K562 (cell line): ENCODE results near the gene CHMP4B. TPM values are rescaled to one million over a fixed set of nuclear protein-coding genes. Genes with fewer than 3 reads are reported as not detected.

Experiments used
- ATAC-seq: fragments of 200-7000 bp; cut with Tn5 transposase; 3 replicates; pipeline ENCODE4 v1.9.1; 2020; ENCODE audit warnings: moderate library complexity
- BruUV-seq: library from RNA; stranded (reverse); fragments of 400-500 nt; replicated peaks from 2 replicates; lab custom pipeline; 2021; lab: Mats Ljungman, UMichigan
- CTCF ChIA-PET: fragments of 300-600 bp; formaldehyde crosslinking; extraction: SDS; loops from one replicate; lab custom pipeline; 2021; ENCODE audit warnings: low intra/inter-chr PET ratio; lab: Yijun Ruan, JAX
- POLR2A ChIA-PET: fragments of 300-600, 350-650 bp; sonication (Branson Sonifier 250); formaldehyde crosslinking; extraction: SDS; loops from one replicate; lab custom pipeline; 2021; ENCODE audit warnings: antibody characterized with exemption, inconsistent platforms; lab: Yijun Ruan, JAX
- DNase-seq, 4 experiments: peaks; one replicate each; pipeline versions ENCODE4 v3.0.0 to v3.0.0-alpha.2; 2011 to 2018; ENCODE audit warnings: low spot score in 3 of 4, mixed read lengths in 3 of 4; ENCODE audit errors: extremely low read depth in 1 of 4
- FAIRE-seq: peaks from 2 replicates; lab custom pipeline; 2011; peaks lifted over from hg19 to GRCh38; lab: Jason Lieb, UNC
- H2AFZ ChIP-seq: 2 replicates; pipeline ENCODE4 v1.6.0; 2011; ENCODE audit warnings: low read depth, low read length, control low read depth, inconsistent platforms
- H3K27ac ChIP-seq: fragments of 200-600 bp; 3 replicates; pipeline ENCODE4 v1.8.0; 2011; ENCODE audit warnings: low read depth, mild to moderate bottlenecking, control low read depth, inconsistent platforms, low read length, moderate library complexity, mixed read lengths; ENCODE audit errors: extremely low read depth
- H3K27me3 ChIP-seq, 2 experiments: fragments of 300-600 bp in 1 of 2; 2 replicates in 1 of 2; 3 replicates in 1 of 2; pipeline versions ENCODE4 v1.6.0 to v1.8.0; 2011; ENCODE audit warnings: inconsistent platforms in 2 of 2, low read length in 2 of 2, mild to moderate bottlenecking in 1 of 2, mixed read lengths in 1 of 2, moderate library complexity in 1 of 2; ENCODE audit not compliant: control insufficient read depth in 2 of 2, insufficient read depth in 2 of 2
- H3K36me3 ChIP-seq: fragments of 300-600 bp; 3 replicates; pipeline ENCODE4 v1.8.0; 2011; ENCODE audit warnings: mild to moderate bottlenecking, low read length, inconsistent platforms; ENCODE audit not compliant: control insufficient read depth, insufficient read depth
- H3K4me1 ChIP-seq, 2 experiments: fragments of 200-600 bp in 1 of 2; replicated peaks in 1 of 2; 2 replicates in 1 of 2; 3 replicates in 1 of 2; pipeline versions ENCODE4 v1.5.1 to v1.8.0; 2011; ENCODE audit warnings: inconsistent platforms in 2 of 2, low read length in 2 of 2, mild to moderate bottlenecking in 1 of 2, mixed read lengths in 1 of 2, moderate library complexity in 1 of 2; ENCODE audit not compliant: control insufficient read depth in 2 of 2, insufficient read depth in 2 of 2
- H3K4me2 ChIP-seq: 2 replicates; pipeline ENCODE4 v1.6.1; 2011; ENCODE audit warnings: low read length, control low read depth, inconsistent platforms, mixed read lengths; ENCODE audit not compliant: insufficient read depth
- H3K4me3 ChIP-seq: fragments of 200-600 bp; sonication (generic), shearing (Covaris generic); 2 replicates; pipeline ENCODE4 v1.5.1; 2016; ENCODE audit warnings: control low read depth, inconsistent platforms
- H3K79me2 ChIP-seq: fragments of 200-600 bp; 3 replicates; pipeline ENCODE4 v1.8.0; 2011; ENCODE audit warnings: low read length, inconsistent platforms; ENCODE audit not compliant: control insufficient read depth, insufficient read depth
- H3K9ac ChIP-seq, 2 experiments: 2 replicates each; pipeline versions ENCODE4 v1.6.0 to v1.6.1; 2011; ENCODE audit warnings: low read depth in 2 of 2, low read length in 2 of 2, control low read depth in 1 of 2, inconsistent platforms in 1 of 2, mild to moderate bottlenecking in 1 of 2, mixed read lengths in 1 of 2; ENCODE audit not compliant: insufficient read depth in 1 of 2
- H3K9me1 ChIP-seq: one replicate; pipeline ENCODE4 v1.6.0; 2011; ENCODE audit warnings: inconsistent platforms, mild to moderate bottlenecking, low read length, moderate library complexity; ENCODE audit not compliant: control insufficient read depth, insufficient read depth
- H3K9me3 ChIP-seq: replicated peaks from 2 replicates; pipeline ENCODE4 v1.5.1; 2011; ENCODE audit warnings: low read depth, low read length, inconsistent platforms; ENCODE audit not compliant: control insufficient read depth, insufficient read depth
- H4K20me1 ChIP-seq: replicated peaks from 2 replicates; pipeline ENCODE4 v1.6.1; 2011; ENCODE audit warnings: low read length, inconsistent platforms, mixed read lengths; ENCODE audit not compliant: control insufficient read depth, insufficient read depth
- CREB3L1 ChIP-seq: fragments of 450-650 bp; IDR thresholded peaks from 2 replicates; pipeline ENCODE4 v1.6.1; 2014; ENCODE audit warnings: low read depth, mild to moderate bottlenecking, moderate library complexity, borderline replicate concordance
- ELF2 ChIP-seq: fragments of 250-450 bp; sonication (Bioruptor Pico); IDR thresholded peaks from 2 replicates; pipeline ENCODE4 v1.5.0; 2021; ENCODE audit warnings: mild to moderate bottlenecking
- EWSR1 ChIP-seq: fragments of 450-650 bp; IDR thresholded peaks from 2 replicates; pipeline ENCODE4 v1.6.1; 2018; ENCODE audit warnings: borderline replicate concordance, mild to moderate bottlenecking, low read depth, moderate library complexity; ENCODE audit not compliant: partially characterized antibody
- PCBP2 ChIP-seq: fragments of 200-400 bp; formaldehyde crosslinking; IDR thresholded peaks from 2 replicates; pipeline ENCODE4 v1.6.1; 2018; ENCODE audit warnings: low read length, low read depth, mild to moderate bottlenecking, moderate library complexity; ENCODE audit not compliant: poor library complexity, severe bottlenecking
- POLR2B ChIP-seq: fragments of 450-650 bp; IDR thresholded peaks from 2 replicates; pipeline ENCODE4 v1.6.1; 2018; ENCODE audit warnings: low read depth; ENCODE audit not compliant: partially characterized antibody
- TAF7 ChIP-seq: fragments of 450-650 bp; IDR thresholded peaks from 2 replicates; pipeline ENCODE4 v1.6.1; 2016; ENCODE audit warnings: missing genetic modification characterization, missing compliant biosample characterization
- U2AF1 ChIP-seq: fragments of 200-400 bp; formaldehyde crosslinking; optimal IDR thresholded peaks from 2 replicates; pipeline ENCODE3; 2017; ENCODE audit warnings: mild to moderate bottlenecking, low read depth, low read length, moderate library complexity
- WGBS: fragments of 100-300 bp; shearing (Covaris generic); methylation state at CpG from one replicate; pipeline ENCODE4 v1.1.6; 2016; ENCODE audit warnings: low coverage, mixed read lengths; ENCODE audit not compliant: insufficient coverage; ENCODE audit errors: missing lambda C conversion rate; 5-methylcytosine and 5-hydroxymethylcytosine counted together
- in situ Hi-C: fragments of 300-500 bp; cut with MboI; formaldehyde crosslinking; loops from 4 replicates; pipeline ENCODE4 v1.15.0; 2018; ENCODE audit warnings: inconsistent platforms, mixed read lengths
- intact Hi-C: fragments of 100-400 bp; cut with micrococcal nuclease; formaldehyde crosslinking; loops from 2 replicates; pipeline ENCODE4 v1.14.2; 2022
- polyA plus RNA-seq, 8 experiments: library from polyadenylated mRNA; depleted of rRNA in 4 of 8; stranded (reverse) in 5 of 8; unstranded in 3 of 8; fragments of >200 nt; fragmentation: Nextera tagmentation in 2 of 8; fragmentation: Illumina TruSeq in 1 of 8; extraction: Ambion mirVana in 2 of 8; extraction: Trizol in 1 of 8; gene quantifications; 2 replicates each; pipeline versions ENCODE4 v1.2.1 to v1.2.3, GENCODE V29; 2011 to 2014; ENCODE audit warnings: inconsistent platforms in 1 of 8, missing spikeins in 1 of 8
- total RNA-seq, 7 experiments: library from RNA; depleted of rRNA in 6 of 7; stranded (reverse); fragments of >200 nt in 6 of 7; fragmentation: Illumina TruSeq in 2 of 7; extraction: Trizol in 2 of 7; gene quantifications; 2 replicates each; pipeline versions ENCODE4 v1.2.1 to v1.2.3, GENCODE V29; 2011 to 2021; ENCODE audit warnings: low replicate concordance in 1 of 7
- TF ChIP-seq, protein P1 (sequence below), 2 experiments: fragments of 450-650 bp in 1 of 2; sonication (generic) in 1 of 2; formaldehyde crosslinking in 1 of 2; IDR thresholded peaks in 1 of 2; conservative IDR thresholded peaks in 1 of 2; 2 replicates each; pipeline versions ENCODE4 v1.6.1 to v1.8.1; 2016 to 2023; ENCODE audit warnings: mild to moderate bottlenecking in 2 of 2, moderate library complexity in 2 of 2, inconsistent platforms in 1 of 2, missing genetic modification reagents in 1 of 2

CHMP4B gene
- total and polyA plus RNA-seq, 9 of the 15 experiments (the other 6 are each of a cell fraction or from before 2014, with no cell fraction given) = 1.8 to 64.7 (median 31.8) TPM

- ChIA-PET POLR2A (no interaction called here), CTCF (interaction anchor here (0.9 kb wide), 1 partner anchor 10 kb away, joined by 3 read pairs; no protein-coding TSS in a partner anchor)
- 0% methylated on average over 3 of the region's 3 CpGs for WGBS
- intact Hi-C loops = no loop called here
- in situ Hi-C loops = no loop called here
- Histone ChIP-seq H4K20me1 (peaks cover 6% of the 10 kb centered on the region), H3K27ac (no peak overlapping the region), H3K27me3 (peaks cover 25 to 55% of the 10 kb centered on the region in 2 experiments; a peak in 4 of 5 replicates)
- no peak for ATAC-seq
- no peak for TF ChIP-seq U2AF1
- no peak for TF ChIP-seq POLR2B
- TF ChIP-seq EWSR1 = no peak
- no peak for TF ChIP-seq PCBP2
- TF ChIP-seq ELF2 (CRISPR knock-in tag) = no peak
- TF ChIP-seq CREB3L1 = no peak
- TF ChIP-seq TAF7 (tag) = no peak
- TF ChIP-seq, protein P1, sequence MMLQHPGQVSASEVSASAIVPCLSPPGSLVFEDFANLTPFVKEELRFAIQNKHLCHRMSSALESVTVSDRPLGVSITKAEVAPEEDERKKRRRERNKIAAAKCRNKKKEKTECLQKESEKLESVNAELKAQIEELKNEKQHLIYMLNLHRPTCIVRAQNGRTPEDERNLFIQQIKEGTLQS (IDR thresholded peaks at IDR 0.05) = no peak
- TF ChIP-seq, protein P1 (CRISPR knock-in tag; conservative IDR thresholded peaks at IDR 0.05) = no peak
- TF ChIP-seq, all 486 proteins: peak for 0
- H3K9me1 ChIP-seq = no peaks in the 10 kb centered on the region
- H3K36me3 ChIP-seq = no peaks in the 10 kb centered on the region
- H2AFZ ChIP-seq = no peak overlapping the region
- no peaks in the 10 kb centered on the region for H3K9me3 ChIP-seq
- no peak overlapping the region for H3K9ac ChIP-seq
- DNase-seq (no peak), FAIRE-seq (no peak)
- no peak overlapping the region for H3K4me3 ChIP-seq
- no peaks in the 10 kb centered on the region; a peak in 2 of 5 replicates for H3K4me1 ChIP-seq
- H3K4me2 ChIP-seq = no peak overlapping the region
- no TSS peak for BruUV-seq
- H3K79me2 ChIP-seq = no peaks in the 10 kb centered on the region
Measured at GRCh38 chr20:33894798-33895197, 83.7 kb downstream of the CHMP4B start.
